Measurements from ENCODE around the gene QSER1. TPM values are rescaled to one million over a fixed set of nuclear protein-coding genes. Genes with fewer than 3 reads are reported as not detected.

Gene QSER1
- total RNA-seq, 4 donors from 2014 or later = 27.0 to 89.0 (median 49.5) TPM

- 93% methylated on average over 3 of the region's 3 CpGs for WGBS
- Histone ChIP-seq H3K27ac (no peak overlapping the region), H3K4me1 (no peaks in the 10 kb centered on the region), H3K27me3 (no peaks in the 10 kb centered on the region), H3K4me3 (no peak overlapping the region), H3K36me3 (no peaks in the 10 kb centered on the region), H3K9me3 (peaks cover 9% of the 10 kb centered on the region)
- no peak for TF ChIP-seq EP300 (IDR thresholded peaks at IDR 0.05)
- TF ChIP-seq POLR2A (IDR thresholded peaks at IDR 0.05) = no peak
- no peak for TF ChIP-seq CTCF (IDR thresholded peaks at IDR 0.05)
- no peak for TF ChIP-seq POLR2AphosphoS5 (IDR thresholded peaks at IDR 0.05)
- DNase-seq (ENCODE audit: low spot score in 2 of 2) = no peak
These were observed 98.8 kb downstream of the QSER1 start for GRCh38 chr11:32991427-32991826.

DNA sequence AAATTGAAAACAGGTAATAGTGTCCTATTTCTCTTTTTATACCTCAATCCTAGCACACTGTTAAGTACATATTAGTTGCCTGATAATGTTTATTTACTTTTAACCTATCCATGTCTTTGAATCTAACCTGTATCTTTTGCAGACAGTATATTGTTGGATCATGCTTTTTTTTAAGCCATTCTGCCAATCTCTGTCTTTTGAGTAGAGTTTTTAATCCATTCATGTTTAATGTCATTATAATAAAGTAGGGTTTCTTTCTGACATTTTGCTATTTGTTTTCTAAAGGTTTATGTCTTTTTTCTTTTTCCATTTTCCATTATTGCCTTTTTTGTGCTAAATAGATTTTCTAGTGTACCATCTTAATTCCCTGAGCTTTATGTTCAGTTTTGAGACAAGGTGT lies 99.3 kb downstream of the QSER1 start:
- Histone ChIP-seq H3K27me3 (no peaks in the 10 kb centered on the region), H3K36me3 (no peaks in the 10 kb centered on the region), H3K4me3 (no peak overlapping the region), H3K27ac (no peak overlapping the region), H3K9me3 (peaks cover 9% of the 10 kb centered on the region), H3K4me1 (no peaks in the 10 kb centered on the region)
- no peak for DNase-seq (ENCODE audit: low spot score in 2 of 2)
- TF ChIP-seq EP300 (IDR thresholded peaks at IDR 0.05) = no peak
- no peak for TF ChIP-seq POLR2A (IDR thresholded peaks at IDR 0.05)
- no peak for TF ChIP-seq CTCF (IDR thresholded peaks at IDR 0.05)
- TF ChIP-seq POLR2AphosphoS5 (IDR thresholded peaks at IDR 0.05) = no peak

DNA sequence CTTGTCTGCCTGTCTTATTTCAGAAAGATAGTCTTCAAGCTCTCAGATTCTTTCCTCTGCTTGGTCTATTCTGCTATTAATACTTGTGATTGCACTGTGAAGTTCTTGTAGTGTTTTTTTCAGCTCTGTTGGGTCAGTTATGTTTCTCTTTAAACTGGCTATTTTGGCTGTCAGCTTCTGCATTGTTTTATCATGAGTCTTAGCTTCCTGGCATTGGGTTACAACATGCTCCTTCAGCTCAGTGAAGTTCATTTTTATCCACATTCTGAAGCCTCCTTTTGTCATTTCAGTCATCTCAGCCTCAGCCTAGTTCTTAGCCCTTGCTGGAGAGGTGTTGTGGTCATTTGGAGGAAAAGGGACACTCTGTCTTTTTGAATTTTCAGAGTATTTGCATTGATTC lies 107.6 kb downstream of the QSER1 start:
- no peaks in the 10 kb centered on the region for H3K9me3 ChIP-seq
- H3K27me3 ChIP-seq = no peaks in the 10 kb centered on the region
- TF ChIP-seq CTCF (IDR thresholded peaks at IDR 0.05) (no peak), EP300 (IDR thresholded peaks at IDR 0.05) (no peak), POLR2A (IDR thresholded peaks at IDR 0.05) (no peak), POLR2AphosphoS5 (IDR thresholded peaks at IDR 0.05) (no peak)
- no peaks in the 10 kb centered on the region for H3K4me1 ChIP-seq
- no peak for DNase-seq (ENCODE audit: low spot score in 2 of 2)
- no peaks in the 10 kb centered on the region for H3K36me3 ChIP-seq
- H3K4me3 ChIP-seq = no peak overlapping the region
- H3K27ac ChIP-seq = no peak overlapping the region

DNA sequence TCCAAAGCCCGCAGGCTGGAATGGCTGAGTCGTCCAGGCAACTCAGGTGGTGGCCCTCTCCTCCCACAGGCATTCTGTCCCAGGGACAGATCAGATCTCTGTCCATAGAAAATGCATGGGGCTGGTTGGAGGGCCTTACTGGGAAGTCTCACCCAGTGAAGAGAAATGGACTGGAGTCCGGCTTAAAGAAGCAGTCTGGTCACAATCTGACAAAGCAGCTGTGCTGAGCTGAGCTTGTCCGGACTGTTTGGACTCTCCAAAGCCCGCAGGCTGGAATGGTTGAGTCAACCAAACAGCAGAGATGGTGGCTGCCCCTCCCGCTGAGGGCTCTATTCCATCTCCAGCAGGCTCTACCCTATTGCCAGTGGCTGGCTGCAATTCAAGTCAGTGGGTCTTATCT lies 108.7 kb downstream of the QSER1 start:
- Histone ChIP-seq H3K9me3 (no peaks in the 10 kb centered on the region), H3K4me1 (no peaks in the 10 kb centered on the region), H3K36me3 (no peaks in the 10 kb centered on the region), H3K4me3 (no peak overlapping the region), H3K27ac (no peak overlapping the region), H3K27me3 (no peaks in the 10 kb centered on the region)
- 80% methylated on average over 4 of the region's 6 CpGs for WGBS
- no peak for TF ChIP-seq EP300 (IDR thresholded peaks at IDR 0.05)
- TF ChIP-seq POLR2A (IDR thresholded peaks at IDR 0.05) = no peak
- no peak for TF ChIP-seq POLR2AphosphoS5 (IDR thresholded peaks at IDR 0.05)
- TF ChIP-seq CTCF (IDR thresholded peaks at IDR 0.05) = no peak
- DNase-seq (ENCODE audit: low spot score in 2 of 2) = no peak

DNA sequence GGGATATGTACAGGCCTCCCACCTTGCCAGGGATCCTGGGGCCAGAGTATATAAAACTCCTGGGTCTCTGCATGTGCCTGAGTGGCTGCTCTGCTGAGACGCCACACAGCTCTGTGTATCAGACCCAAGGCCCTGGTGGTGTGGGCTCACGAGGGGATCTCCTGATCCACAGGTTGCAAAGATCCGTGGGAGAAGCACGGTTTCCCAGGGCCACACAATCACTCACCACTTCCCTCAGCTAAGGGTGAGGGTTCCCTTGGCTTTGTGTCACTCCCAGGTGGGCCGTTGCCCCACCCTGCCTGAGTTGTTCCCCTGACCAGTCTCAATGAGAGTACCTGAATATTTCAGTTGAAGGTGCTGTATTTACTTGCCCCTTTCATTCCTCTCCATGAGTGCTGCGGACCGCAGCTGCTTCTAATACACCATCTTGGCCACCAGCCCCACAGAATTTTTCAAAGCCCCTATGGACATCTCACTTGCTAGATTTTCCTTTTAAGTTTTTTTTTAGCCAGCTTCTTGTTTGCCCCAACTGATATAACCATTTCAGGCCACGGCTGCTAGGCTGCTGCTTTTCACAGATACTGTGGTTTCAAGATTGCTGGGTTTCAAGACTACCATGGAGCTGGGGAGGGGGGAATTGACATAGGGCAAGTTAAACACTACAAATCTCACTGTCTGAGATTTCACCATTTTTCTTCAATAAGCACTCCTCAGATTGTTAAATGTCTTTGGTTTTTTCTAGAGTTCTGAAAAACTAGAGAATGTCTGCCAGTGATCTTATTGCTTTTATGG lies 109.3 kb downstream of the QSER1 start:
- H3K4me1 ChIP-seq = no peaks in the 10 kb centered on the region
- 85% methylated on average over 6 of the region's 8 CpGs for WGBS
- no peaks in the 10 kb centered on the region for H3K27me3 ChIP-seq
- H3K4me3 ChIP-seq = no peak overlapping the region
- H3K9me3 ChIP-seq = no peaks in the 10 kb centered on the region
- DNase-seq (ENCODE audit: low spot score in 2 of 2) = no peak
- H3K36me3 ChIP-seq = no peaks in the 10 kb centered on the region
- no peak for TF ChIP-seq POLR2AphosphoS5 (IDR thresholded peaks at IDR 0.05)
- no peak for TF ChIP-seq POLR2A (IDR thresholded peaks at IDR 0.05)
- TF ChIP-seq CTCF (IDR thresholded peaks at IDR 0.05) = no peak
- TF ChIP-seq EP300 (IDR thresholded peaks at IDR 0.05) = no peak
- no peak overlapping the region for H3K27ac ChIP-seq
